Liver (tissue), 9 donors: ENCODE measurements around the gene BRI3BP. TPM values are rescaled to one million over a fixed set of nuclear protein-coding genes. Genes with fewer than 3 reads are reported as not detected.
"Not testable (repeated sequence)": the region's sequence is repeated elsewhere in the genome, so short reads cannot be mapped to it uniquely, and the experiment has no call there.

Experiments used
- DNase-seq: peaks from one replicate; pipeline ENCODE4 v3.0.0-alpha.2; 2017; ENCODE audit warnings: low spot score
- H3K27ac ChIP-seq, 2 donors: one replicate each; pipeline ENCODE4 v1.7.0; 2013; ENCODE audit warnings: inconsistent platforms in 2 of 2, low read length in 2 of 2, control low read depth in 1 of 2, low read depth in 1 of 2, mild to moderate bottlenecking in 1 of 2
- H3K27me3 ChIP-seq, 4 donors: one replicate each; pipeline versions ENCODE4 v1.6.1 to v1.7.0; 2013; ENCODE audit warnings: low read length in 3 of 4, inconsistent platforms in 1 of 4, mild to moderate bottlenecking in 1 of 4, moderate library complexity in 1 of 4; ENCODE audit not compliant: control insufficient read depth in 4 of 4, insufficient read depth in 4 of 4
- H3K36me3 ChIP-seq, 4 donors: one replicate each; pipeline versions ENCODE4 v1.6.1 to v1.7.0; 2013; ENCODE audit warnings: low read length in 3 of 4, mild to moderate bottlenecking in 3 of 4, low read depth in 1 of 4, moderate library complexity in 1 of 4; ENCODE audit not compliant: control insufficient read depth in 4 of 4, insufficient read depth in 3 of 4
- H3K4me1 ChIP-seq, 4 donors: one replicate each; pipeline versions ENCODE4 v1.6.1 to v1.7.0; 2013; ENCODE audit warnings: low read length in 3 of 4, mild to moderate bottlenecking in 3 of 4, moderate library complexity in 1 of 4; ENCODE audit not compliant: control insufficient read depth in 4 of 4, insufficient read depth in 4 of 4
- H3K4me3 ChIP-seq, 3 donors: one replicate each; pipeline versions ENCODE4 v1.6.1 to v1.7.0; 2013; ENCODE audit warnings: low read length in 3 of 3, control low read depth in 1 of 3, low read depth in 1 of 3, mild to moderate bottlenecking in 1 of 3
- H3K9ac ChIP-seq, 2 donors: one replicate each; pipeline ENCODE4 v1.7.0; 2013; ENCODE audit warnings: low read length in 2 of 2, mild to moderate bottlenecking in 2 of 2, moderate library complexity in 2 of 2, control low read depth in 1 of 2, low read depth in 1 of 2
- H3K9me3 ChIP-seq, 4 donors: one replicate each; pipeline versions ENCODE4 v1.6.1 to v1.7.0; 2013; ENCODE audit warnings: low read length in 3 of 4; ENCODE audit not compliant: control insufficient read depth in 4 of 4
- FOXA1 ChIP-seq: IDR thresholded peaks from 2 replicates; pipeline ENCODE4 v1.6.1; 2016; ENCODE audit warnings: antibody characterized with exemption
- FOXA2 ChIP-seq: IDR thresholded peaks from 2 replicates; pipeline ENCODE4 v1.6.1; 2016; ENCODE audit warnings: antibody characterized with exemption
- GABPA ChIP-seq, 2 donors: IDR thresholded peaks in 1 of 2; conservative IDR thresholded peaks in 1 of 2; 2 replicates each; pipeline ENCODE4 v1.6.1; 2016; ENCODE audit warnings: antibody characterized with exemption in 2 of 2, mild to moderate bottlenecking in 1 of 2, moderate library complexity in 1 of 2
- HNF4A ChIP-seq, 2 donors: conservative IDR thresholded peaks; 2 replicates each; pipeline ENCODE4 v1.6.1; 2016; ENCODE audit warnings: antibody characterized with exemption in 2 of 2, mild to moderate bottlenecking in 2 of 2
- HNF4G ChIP-seq: IDR thresholded peaks from 2 replicates; pipeline ENCODE4 v1.6.1; 2016; ENCODE audit warnings: antibody characterized with exemption
- JUND ChIP-seq, 2 donors: IDR thresholded peaks; 2 replicates each; pipeline ENCODE4 v1.6.1; 2016; ENCODE audit warnings: antibody characterized with exemption in 2 of 2
- RAD21 ChIP-seq, 2 donors: IDR thresholded peaks; 2 replicates each; pipeline ENCODE4 v1.6.1; 2016; ENCODE audit warnings: antibody characterized with exemption in 2 of 2, mild to moderate bottlenecking in 2 of 2
- RXRA ChIP-seq, 2 donors: IDR thresholded peaks; 2 replicates each; pipeline ENCODE4 v1.6.1; 2017 to 2018; ENCODE audit warnings: antibody characterized with exemption in 2 of 2, mild to moderate bottlenecking in 1 of 2
- TAF1 ChIP-seq: conservative IDR thresholded peaks from 2 replicates; pipeline ENCODE4 v1.6.1; 2016; ENCODE audit warnings: antibody characterized with exemption, mild to moderate bottlenecking
- whole genome bisulfite sequencing: extraction: QIAGEN DNeasy Blood & Tissue Kit; methylation state at CpG from one replicate; pipeline ENCODE4 v1.1.7; 2013; 5-methylcytosine and 5-hydroxymethylcytosine counted together
- polyA plus RNA-seq, 2 donors: library from polyadenylated mRNA; stranded (reverse) in 1 of 2; unstranded in 1 of 2; fragments of 200-250 nt in 1 of 2; fragments of >200 nt in 1 of 2; fragmentation: Nextera tagmentation in 1 of 2; extraction: Ambion mirVana in 1 of 2; gene quantifications; one replicate each; pipeline versions ENCODE4 v1.2.1 to v1.2.3, GENCODE V29; 2013 to 2015
- total RNA-seq, 2 donors: library from RNA; depleted of rRNA; stranded (reverse); fragments of >200 nt; gene quantifications; one replicate each; pipeline ENCODE4 v1.2.3, GENCODE V29; 2014
- TF ChIP-seq, protein P1 (sequence below): IDR thresholded peaks from 2 replicates; pipeline ENCODE4 v1.6.1; 2016; ENCODE audit warnings: antibody characterized with exemption
- TF ChIP-seq, protein P2 (sequence below): fragments of 150-350 bp; IDR thresholded peaks from 2 replicates; pipeline ENCODE4 v1.5.1; 2017; ENCODE audit warnings: improper control_type of control experiment, low read depth, low read length; ENCODE audit not compliant: missing input control
- TF ChIP-seq, protein P3 (sequence below): IDR thresholded peaks from 2 replicates; pipeline ENCODE4 v1.6.1; 2016; ENCODE audit warnings: antibody characterized with exemption, mild to moderate bottlenecking
- donor health status: healthy.
- donor health status: healthy.
- donor health status: healthy.
- donor health status: healthy.
- donor health status: healthy.

The BRI3BP gene
- total and polyA plus RNA-seq, 4 donors = 2.4 to 15.3 (median 4.7) TPM

DNA sequence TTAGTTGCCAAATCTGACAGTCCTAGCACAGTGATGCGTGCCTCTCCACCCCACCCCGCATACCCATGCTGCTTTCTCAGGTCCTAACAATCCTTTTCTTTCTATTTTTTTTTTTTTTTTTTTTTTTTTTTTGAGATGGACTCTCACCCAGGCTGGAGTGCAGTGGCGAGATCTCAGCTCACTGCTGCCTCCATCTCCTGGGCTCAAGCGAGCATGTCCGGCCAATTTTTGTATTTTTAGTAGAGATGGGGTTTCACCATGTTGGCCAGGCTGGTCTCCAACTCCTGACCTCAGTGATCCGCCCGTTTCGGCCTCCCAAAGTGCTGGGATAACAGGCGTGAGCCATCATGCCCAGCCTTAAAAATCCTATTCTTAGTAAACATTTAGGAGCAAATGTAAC, 38.0 kb downstream of the BRI3BP start:
- H3K9ac ChIP-seq, H3K9me3 ChIP-seq, H3K36me3 ChIP-seq, H3K27ac ChIP-seq, H3K27me3 ChIP-seq, H3K4me3 ChIP-seq, DNase-seq, H3K4me1 ChIP-seq: not testable (repeated sequence)
- WGBS = 87% methylated on average over 9 of the region's 9 CpGs

DNA sequence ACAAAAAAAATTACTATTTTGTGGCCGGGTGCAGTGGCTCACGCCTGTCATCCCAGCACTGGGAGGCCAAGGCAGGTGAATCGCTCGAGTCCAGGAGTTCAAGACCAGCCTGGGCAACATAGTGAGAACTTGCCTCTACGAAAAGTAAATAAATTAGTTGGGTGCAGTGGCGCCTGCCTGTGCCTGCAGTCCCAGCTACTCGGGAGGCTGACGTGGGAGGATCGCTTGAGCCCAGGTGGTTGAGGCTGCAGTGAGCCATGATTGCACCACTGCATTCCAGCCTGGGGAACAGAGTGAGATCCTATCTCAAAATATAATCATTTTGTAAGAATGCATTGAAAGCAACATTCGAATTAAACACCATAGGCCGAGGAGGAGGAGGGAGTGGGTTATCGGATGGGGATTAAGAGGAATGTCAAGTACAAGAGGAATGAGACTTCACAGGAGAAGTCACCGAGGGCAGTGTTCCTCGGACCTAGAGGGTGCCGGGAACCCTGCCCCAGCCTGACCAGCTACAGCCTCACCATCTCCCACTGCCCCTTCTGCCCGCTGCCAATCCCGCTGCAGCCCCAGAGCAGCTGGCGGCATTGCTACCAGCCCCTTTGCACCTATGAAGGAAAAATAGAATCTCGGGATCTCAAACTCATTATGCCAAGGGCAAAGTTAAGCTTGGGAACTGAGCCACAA, 39.2 kb downstream of the BRI3BP start:
- no peaks in the 10 kb centered on the region for H3K36me3 ChIP-seq
- H3K4me1 ChIP-seq = no peaks in the 10 kb centered on the region
- TF ChIP-seq FOXA2 = no peak
- TF ChIP-seq HNF4G = no peak
- no peak for TF ChIP-seq JUND (IDR thresholded peaks at IDR 0.05)
- no peak for TF ChIP-seq HNF4A (conservative IDR thresholded peaks at IDR 0.05)
- no peak for TF ChIP-seq RAD21 (IDR thresholded peaks at IDR 0.05)
- H3K9me3 ChIP-seq = no peaks in the 10 kb centered on the region
- no peaks in the 10 kb centered on the region for H3K27me3 ChIP-seq
- 89% methylated on average over 19 of the region's 19 CpGs for WGBS
- H3K4me3 ChIP-seq = no peak overlapping the region
- H3K9ac ChIP-seq = no peak overlapping the region
- no peak overlapping the region for H3K27ac ChIP-seq
- DNase-seq = no peak

DNA sequence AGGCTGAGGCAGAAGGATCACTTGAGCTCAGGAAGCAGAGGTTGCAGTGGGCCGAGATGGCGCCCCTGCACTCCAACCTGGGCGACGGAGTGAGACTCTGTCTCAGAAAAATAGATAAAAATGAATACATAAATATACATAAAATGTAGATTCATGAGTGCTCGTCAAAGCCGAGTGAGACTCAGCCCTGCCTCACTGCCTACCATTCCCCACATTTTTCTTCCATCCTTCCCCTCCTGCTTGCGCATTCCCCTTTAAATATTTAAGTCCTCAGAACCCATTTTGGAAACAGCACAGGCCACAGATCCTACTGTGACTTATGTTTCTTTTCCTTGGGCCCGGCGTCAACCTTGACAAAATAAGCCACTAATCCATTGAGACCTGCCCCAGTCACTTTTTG, 39.8 kb downstream of the BRI3BP start:
- Histone ChIP-seq H3K9me3 (no peaks in the 10 kb centered on the region), H3K9ac (no peak overlapping the region), H3K27me3 (no peaks in the 10 kb centered on the region), H3K36me3 (no peaks in the 10 kb centered on the region), H3K4me3 (no peak overlapping the region), H3K4me1 (no peaks in the 10 kb centered on the region), H3K27ac (no peak overlapping the region)
- TF ChIP-seq, protein P1, sequence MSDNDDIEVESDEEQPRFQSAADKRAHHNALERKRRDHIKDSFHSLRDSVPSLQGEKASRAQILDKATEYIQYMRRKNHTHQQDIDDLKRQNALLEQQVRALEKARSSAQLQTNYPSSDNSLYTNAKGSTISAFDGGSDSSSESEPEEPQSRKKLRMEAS = no peak
- TF ChIP-seq HNF4G = no peak
- no peak for TF ChIP-seq FOXA2
- TF ChIP-seq, protein P2, sequence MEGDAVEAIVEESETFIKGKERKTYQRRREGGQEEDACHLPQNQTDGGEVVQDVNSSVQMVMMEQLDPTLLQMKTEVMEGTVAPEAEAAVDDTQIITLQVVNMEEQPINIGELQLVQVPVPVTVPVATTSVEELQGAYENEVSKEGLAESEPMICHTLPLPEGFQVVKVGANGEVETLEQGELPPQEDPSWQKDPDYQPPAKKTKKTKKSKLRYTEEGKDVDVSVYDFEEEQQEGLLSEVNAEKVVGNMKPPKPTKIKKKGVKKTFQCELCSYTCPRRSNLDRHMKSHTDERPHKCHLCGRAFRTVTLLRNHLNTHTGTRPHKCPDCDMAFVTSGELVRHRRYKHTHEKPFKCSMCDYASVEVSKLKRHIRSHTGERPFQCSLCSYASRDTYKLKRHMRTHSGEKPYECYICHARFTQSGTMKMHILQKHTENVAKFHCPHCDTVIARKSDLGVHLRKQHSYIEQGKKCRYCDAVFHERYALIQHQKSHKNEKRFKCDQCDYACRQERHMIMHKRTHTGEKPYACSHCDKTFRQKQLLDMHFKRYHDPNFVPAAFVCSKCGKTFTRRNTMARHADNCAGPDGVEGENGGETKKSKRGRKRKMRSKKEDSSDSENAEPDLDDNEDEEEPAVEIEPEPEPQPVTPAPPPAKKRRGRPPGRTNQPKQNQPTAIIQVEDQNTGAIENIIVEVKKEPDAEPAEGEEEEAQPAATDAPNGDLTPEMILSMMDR = no peak
- no peak for TF ChIP-seq RXRA (IDR thresholded peaks at IDR 0.05)
- TF ChIP-seq GABPA (IDR thresholded peaks at IDR 0.05 in 1 of 2, conservative IDR thresholded peaks at IDR 0.05 in 1 of 2) = no peak
- no peak for TF ChIP-seq RAD21 (IDR thresholded peaks at IDR 0.05)
- TF ChIP-seq FOXA1 = no peak
- TF ChIP-seq, protein P3, sequence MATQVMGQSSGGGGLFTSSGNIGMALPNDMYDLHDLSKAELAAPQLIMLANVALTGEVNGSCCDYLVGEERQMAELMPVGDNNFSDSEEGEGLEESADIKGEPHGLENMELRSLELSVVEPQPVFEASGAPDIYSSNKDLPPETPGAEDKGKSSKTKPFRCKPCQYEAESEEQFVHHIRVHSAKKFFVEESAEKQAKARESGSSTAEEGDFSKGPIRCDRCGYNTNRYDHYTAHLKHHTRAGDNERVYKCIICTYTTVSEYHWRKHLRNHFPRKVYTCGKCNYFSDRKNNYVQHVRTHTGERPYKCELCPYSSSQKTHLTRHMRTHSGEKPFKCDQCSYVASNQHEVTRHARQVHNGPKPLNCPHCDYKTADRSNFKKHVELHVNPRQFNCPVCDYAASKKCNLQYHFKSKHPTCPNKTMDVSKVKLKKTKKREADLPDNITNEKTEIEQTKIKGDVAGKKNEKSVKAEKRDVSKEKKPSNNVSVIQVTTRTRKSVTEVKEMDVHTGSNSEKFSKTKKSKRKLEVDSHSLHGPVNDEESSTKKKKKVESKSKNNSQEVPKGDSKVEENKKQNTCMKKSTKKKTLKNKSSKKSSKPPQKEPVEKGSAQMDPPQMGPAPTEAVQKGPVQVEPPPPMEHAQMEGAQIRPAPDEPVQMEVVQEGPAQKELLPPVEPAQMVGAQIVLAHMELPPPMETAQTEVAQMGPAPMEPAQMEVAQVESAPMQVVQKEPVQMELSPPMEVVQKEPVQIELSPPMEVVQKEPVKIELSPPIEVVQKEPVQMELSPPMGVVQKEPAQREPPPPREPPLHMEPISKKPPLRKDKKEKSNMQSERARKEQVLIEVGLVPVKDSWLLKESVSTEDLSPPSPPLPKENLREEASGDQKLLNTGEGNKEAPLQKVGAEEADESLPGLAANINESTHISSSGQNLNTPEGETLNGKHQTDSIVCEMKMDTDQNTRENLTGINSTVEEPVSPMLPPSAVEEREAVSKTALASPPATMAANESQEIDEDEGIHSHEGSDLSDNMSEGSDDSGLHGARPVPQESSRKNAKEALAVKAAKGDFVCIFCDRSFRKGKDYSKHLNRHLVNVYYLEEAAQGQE = no peak
- TF ChIP-seq TAF1 = no peak
- TF ChIP-seq JUND (IDR thresholded peaks at IDR 0.05) = no peak
- WGBS = 91% methylated on average over 9 of the region's 9 CpGs
- DNase-seq = no peak
